HG02938 (cell line): Measurements from ENCODE around the gene SNAPIN.
"Not testable (repeated sequence)": the region's sequence is repeated elsewhere in the genome, so short reads cannot be mapped to it uniquely, and the experiment has no call there.

Experiments used
- ATAC-seq: cut with Tn5 transposase; IDR thresholded peaks from one replicate; pipeline ENCODE4 v1.9.1; 2021; ENCODE audit warnings: mild to moderate bottlenecking, moderate library complexity; ENCODE audit not compliant: unreplicated experiment

SNAPIN gene

DNA sequence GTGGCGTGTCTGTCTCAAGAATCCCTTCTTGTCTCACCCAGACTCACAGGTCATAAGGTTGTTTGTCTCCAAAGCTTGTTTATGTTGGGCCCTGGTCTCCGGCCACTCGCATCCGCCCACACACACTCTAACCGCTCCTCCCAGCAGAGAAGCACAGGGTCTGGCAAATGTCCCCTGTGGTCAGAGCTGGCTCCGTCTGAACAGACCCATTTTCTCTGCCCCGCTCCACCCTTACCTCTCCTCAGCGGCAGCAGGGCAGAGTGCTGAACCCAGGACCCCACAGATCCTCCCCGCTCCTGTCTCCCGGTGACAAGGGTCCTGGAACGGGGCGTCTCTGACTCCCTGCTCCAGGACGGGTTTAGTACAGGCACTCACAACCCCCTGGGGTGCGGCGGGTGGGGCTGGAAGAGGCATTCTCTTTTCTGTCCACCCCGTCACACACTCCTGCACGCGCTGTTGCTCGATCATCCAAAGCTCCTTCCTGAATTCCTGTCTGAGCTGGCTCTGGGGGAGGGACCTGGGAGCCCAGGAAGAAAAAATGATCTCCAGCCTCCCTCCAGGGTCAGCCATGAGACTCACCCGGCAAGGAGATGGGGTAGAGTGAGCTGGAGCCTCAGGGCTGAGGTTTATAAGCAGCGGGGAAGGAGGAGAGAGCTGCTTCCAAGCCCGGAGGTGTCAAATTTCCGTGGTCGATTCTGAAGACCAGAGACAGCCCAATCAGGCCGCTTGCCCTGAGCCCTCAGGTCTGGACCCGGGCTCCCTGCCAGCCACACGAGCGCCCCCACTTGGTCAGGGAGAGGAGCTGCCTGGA lies 31.4 kb upstream of the SNAPIN start, which contains the start of gene S100A13:
Gene S100A13 (minus strand): TSS at position 602 of the 811 bp plus-strand sequence. CDS start 1,033 bp downstream, outside the sequence.
- ATAC-seq, result no peak

DNA sequence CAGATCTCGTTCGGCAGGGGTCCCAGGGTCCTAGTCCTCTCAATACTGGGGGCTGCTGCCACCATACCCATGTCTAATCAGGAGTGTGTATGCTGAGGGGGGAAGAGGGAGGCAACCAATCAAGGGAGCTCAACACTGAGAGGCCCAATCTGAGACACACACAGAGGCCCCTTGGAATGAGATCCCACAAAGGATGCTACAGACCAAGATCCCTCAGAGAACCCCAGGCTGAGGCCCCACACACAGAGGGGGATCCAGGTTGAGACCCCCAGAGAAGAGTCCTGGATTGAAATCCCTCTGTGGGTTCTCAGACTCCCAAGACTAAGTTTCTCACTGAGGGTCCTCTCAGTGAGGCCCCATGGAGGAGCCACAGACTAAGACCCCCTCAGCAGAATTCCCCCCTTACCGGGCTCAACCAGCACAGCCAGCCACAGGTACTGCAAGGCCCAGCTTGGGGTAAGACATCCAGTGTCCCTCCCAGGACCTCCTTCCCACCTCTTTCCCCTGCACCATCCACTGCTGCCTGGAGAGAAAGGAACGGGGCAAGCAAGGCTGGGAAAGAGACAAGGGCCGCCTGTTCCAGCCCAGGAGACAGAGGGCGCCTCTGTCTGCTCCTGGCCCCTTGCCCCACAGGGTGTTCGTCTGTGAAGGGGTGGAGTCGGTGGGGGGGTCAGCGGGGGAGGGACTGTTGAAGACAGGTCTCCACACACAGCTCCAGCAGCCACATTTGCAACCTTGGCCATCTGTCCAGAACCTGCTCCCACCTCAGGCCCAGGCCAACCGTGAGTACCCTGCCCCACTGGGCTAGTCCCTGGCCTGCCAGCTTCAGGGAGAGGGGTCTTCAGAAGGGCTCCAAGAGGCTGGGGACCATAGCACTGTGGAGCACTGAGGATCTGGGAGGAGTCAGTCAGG lies 30.5 kb upstream of the SNAPIN start, which contains the start of gene S100A1:
Gene S100A1 (plus strand): TSS at position 720 of the 912 bp plus-strand sequence. CDS start 2,088 bp downstream, outside the sequence.
- no peak for ATAC-seq

DNA sequence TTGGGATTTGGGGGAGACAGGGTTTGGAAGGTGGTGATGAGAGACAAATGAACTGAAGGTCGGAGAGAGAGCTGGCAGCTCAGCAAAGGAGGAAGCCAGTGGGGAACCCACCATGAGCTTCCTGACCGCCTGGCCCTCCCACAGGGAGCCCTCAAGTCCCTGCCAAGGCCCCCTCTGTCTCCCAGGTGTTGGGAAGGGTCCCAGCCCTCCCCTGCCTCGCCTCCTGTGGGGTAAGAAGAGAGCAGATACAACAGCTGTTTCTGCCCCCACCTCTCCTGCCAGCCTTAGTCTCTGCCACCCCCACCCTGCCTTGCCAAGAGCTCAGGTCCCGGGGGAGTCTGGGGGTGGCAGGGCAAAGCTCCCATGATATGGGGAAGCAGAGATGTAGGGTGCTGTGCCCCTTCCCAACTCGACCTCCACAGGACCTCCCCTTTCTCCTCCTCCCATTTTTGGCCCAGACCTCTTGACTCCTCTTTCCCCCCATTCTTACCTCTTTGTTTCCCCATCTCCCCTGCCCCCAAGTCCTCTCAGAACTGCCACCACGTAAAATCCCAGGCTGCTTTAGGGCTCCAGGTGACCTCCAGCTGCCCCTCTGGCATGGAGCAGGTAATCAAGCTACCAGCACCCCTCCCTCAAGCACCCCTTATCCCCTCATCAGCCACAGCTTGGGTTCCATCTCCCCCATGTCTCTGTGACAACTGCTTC lies 29.7 kb upstream of the SNAPIN start:
- ATAC-seq, result no peak

DNA sequence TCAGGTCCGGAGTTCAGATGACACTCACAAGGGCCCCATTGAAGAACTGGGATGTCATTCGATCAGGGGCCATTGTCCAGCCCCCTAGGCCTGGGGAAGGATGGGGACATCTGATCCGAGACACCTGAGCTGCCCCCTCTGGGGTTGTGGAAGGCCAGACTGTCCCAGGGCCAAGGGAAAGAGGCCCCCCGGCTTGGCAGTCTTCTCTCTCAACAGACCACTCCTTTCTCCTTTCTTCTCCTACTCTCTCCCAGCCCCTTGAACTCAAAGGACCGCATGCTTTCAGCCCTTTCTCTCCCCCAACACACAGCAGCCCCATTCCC lies 29.2 kb upstream of the SNAPIN start:
- ATAC-seq, result no peak

DNA sequence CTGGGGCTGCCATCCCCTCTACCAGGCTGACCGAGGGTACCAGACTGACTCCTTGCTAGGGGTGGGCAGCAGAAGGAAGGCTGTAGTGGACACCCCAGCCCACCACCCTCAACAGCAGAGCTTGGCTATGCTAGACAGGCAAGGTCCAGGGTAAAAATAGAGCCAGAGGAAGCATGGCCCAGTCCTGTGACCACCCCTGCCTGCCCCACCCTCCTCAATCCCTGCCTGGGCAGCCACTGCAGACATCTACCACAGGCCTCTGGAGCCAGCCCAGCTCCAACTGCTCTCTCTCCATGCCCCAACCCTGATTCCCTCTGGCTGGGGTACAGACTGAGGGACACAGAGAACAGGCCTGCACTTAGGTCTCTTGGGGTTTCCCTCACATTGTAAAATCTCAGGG lies 28.5 kb upstream of the SNAPIN start:
- ATAC-seq, result no peak

DNA sequence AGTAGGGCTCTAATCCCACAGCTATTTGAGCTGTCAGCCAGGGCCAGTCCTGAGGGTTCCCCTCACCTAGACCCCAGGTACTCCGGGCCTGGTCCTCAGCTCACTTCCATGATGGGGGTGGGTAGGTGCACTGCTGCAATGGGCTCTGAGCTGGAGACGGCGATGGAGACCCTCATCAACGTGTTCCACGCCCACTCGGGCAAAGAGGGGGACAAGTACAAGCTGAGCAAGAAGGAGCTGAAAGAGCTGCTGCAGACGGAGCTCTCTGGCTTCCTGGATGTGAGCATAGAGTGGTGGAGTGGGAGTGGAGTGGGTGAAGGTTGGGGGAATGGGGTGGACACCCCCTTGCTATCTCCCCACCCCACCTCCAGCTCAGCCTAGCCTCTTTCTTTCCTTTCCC lies 28.1 kb upstream of the SNAPIN start:
- no peak for ATAC-seq

DNA sequence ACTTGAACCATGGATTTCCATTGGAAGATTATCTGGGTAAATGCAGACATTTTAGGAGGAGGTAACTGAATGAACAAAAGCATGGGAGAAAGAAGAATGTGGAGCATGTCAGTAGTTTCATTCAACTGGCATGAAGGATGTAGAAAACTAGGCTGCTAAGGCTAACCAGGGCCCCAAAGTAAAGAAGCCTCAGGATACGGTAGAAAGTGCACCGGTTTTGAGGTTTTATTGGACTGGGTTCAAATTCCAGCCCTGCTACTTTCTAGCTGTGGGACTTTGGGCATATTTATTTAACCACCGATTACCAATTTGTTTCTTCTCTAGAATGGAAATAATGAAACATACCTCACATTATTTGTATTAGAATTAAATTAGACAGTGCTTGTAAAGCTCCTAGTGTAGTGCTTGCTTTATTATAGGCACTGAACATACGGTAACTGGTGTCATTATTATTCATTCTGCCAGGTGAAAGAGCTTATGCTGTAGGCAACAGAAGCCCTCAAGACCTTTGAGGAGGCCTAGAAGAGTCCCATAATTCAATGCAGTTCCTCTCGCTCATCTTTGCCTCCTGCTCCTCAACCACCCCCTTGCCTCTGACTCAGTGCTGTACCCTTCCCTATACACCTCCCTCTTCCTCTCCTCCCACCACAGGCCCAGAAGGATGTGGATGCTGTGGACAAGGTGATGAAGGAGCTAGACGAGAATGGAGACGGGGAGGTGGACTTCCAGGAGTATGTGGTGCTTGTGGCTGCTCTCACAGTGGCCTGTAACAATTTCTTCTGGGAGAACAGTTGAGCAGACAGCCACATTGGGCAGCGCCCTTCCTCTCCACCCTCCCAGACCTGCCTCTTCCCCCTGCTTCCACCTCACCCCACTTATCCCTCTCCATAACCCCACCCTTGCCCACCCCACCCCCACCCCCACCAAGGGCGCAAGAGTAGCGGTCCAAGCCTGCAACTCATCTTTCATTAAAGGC lies 27.2 kb upstream of the SNAPIN start:
- ATAC-seq, result no peak

GRCh38 chr1:153633161-153633753 lies 25.2 kb upstream of the SNAPIN start:
- no peak for ATAC-seq

DNA sequence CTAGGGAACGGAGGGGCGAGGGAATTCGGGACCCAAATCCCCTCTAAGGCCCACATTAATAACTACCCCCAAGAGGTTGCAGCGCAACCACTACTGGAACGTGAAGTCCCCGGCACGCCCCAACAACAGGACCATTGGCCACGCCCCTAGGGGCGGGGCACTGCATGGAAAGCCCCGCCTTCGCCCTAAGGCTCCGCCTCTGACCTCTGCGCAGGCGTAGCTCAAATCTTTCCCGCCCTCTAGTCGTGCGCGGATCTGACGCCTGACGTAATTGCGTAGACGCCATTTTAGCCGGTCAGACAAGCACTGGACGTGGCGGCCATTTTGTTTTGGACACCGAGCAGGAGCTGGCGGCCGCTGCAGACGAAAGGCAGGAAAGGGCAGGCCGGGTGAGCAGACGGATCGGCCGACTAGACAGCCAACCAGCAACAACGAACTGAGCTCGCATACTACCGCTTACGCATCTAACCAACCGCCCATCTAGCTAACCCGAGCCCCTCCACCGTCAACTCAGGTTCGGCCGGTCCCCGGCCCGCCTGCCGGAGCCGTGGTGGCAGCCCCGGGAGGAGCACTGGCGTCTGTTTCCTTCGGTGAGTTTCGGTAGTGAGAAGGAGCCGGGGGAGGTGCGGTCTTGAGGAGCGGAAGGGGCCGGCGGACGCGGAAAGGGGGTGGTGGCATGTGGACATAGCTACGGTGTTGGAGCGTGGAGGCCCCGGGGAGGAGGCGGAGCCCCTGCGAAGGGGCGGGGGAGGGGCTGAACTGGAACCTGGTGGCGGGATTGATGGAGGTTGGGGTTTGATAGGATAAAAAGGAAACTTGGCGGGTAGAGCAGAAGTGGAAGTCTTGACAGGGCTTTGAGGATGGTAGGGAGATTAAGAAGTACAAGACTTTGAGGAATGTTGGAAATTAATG lies 24.5 kb upstream of the SNAPIN start, which contains the start of gene CHTOP:
Gene CHTOP (plus strand): TSS at position 313 of the 912 bp plus-strand sequence. CDS start 2,523 bp downstream, outside the sequence.
- ATAC-seq, result peak; percentile 88

DNA sequence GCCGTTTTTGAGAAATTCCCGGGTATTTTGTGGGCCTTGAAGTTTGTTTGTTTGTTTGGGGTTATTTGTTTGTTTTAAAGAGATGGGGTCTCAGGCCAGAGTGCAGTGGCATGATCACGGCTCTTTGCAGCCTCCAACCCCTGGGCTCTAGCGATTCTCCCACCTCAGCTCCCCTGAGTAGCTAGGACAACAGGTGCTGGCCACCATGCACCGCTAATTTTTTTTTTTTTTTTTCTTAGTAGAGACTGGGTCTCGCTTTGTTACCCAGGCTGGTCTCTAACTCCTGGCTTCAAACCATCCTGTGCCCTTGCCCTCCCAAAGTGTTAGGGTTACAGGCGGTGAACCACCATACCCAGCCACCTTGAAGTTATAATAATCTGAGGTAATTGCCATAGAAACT lies 22.6 kb upstream of the SNAPIN start:
- no peak for ATAC-seq

DNA sequence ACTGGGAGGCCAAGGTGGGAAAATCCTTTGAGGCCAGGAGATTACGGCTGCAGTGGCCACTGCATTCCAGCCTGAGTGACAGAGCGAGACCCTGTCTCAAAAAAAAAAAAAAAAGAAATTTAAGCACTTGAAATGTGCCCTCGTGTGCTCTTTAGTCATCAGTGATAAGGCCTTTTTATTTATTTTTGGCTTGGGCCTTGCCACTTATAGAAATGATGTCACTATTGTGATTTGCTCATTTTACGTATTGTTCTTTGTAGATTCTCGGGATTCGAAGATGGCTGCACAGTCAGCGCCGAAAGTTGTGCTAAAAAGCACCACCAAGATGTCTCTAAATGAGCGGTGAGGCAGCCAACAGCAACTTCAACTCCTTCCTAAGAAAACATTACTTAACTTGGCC lies 22.2 kb upstream of the SNAPIN start:
- ATAC-seq, result no peak

GRCh38 chr1:153638261-153638660 lies 20.2 kb upstream of the SNAPIN start:
- ATAC-seq, result no peak

GRCh38 chr1:153639280-153639679 lies 19.2 kb upstream of the SNAPIN start:
- ATAC-seq, result no peak

GRCh38 chr1:153640213-153640612 lies 18.3 kb upstream of the SNAPIN start:
- ATAC-seq, result not testable (repeated sequence)

DNA sequence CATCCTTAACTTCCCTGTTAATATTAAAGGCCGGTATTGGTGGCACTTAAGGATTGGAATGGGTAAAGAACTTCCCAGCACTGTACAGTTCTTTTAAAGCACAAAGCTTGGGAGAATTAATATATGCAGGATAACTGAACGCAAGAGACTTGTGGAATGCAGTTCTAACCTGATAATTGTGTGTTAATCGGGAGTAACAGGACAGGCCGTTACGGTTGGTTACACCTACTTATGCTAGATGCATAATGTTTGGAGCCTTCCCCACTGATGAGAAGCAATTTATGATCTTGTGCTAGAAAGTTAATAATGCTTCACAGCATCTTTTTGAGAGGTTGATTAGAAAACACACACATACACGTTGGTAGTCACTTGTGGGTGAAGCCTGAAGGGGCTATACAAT lies 17.6 kb upstream of the SNAPIN start:
- ATAC-seq, result no peak

- ATAC-seq, result no peak
These were observed 16.3 kb upstream of the SNAPIN start for GRCh38 chr1:153642161-153642560.

- ATAC-seq, result no peak
These were observed 15.4 kb upstream of the SNAPIN start for GRCh38 chr1:153643100-153643499.

- ATAC-seq, result no peak
These were observed 14.7 kb upstream of the SNAPIN start for GRCh38 chr1:153643816-153644215.
